HepG2 (cell line): ENCODE data around the gene CNBD2. TPM values are rescaled to one million over a fixed set of nuclear protein-coding genes. Genes with fewer than 3 reads are reported as not detected.

Source experiments
- CEBPB ChIP-seq: IDR thresholded peaks from 2 replicates; pipeline ENCODE4 v1.6.1; 2011; ENCODE audit warnings: low read depth, low read length, improper control_type of control experiment, borderline replicate concordance
- ELF4 ChIP-seq: sonication (generic); formaldehyde crosslinking; IDR thresholded peaks from 2 replicates; pipeline ENCODE4 v1.5.0; 2020; ENCODE audit warnings: missing genetic modification reagents, mild to moderate bottlenecking, moderate library complexity, borderline replicate concordance
- HOXD1 ChIP-seq: sonication (generic); formaldehyde crosslinking; IDR thresholded peaks from 2 replicates; pipeline ENCODE4 v1.5.0; 2020; ENCODE audit warnings: missing genetic modification reagents
- IRX3 ChIP-seq: sonication (generic); formaldehyde crosslinking; IDR thresholded peaks from 2 replicates; pipeline ENCODE4 v1.8.1; 2023; ENCODE audit warnings: mild to moderate bottlenecking, low read depth, missing genetic modification reagents, borderline replicate concordance
- JARID2 ChIP-seq: sonication (generic); formaldehyde crosslinking; IDR thresholded peaks from 2 replicates; pipeline ENCODE4 v1.8.1; 2023; ENCODE audit warnings: missing genetic modification reagents, inconsistent platforms; ENCODE audit not compliant: insufficient replicate concordance
- KDM1A ChIP-seq: IDR thresholded peaks from 2 replicates; pipeline ENCODE4 v1.6.1; 2016; ENCODE audit warnings: missing compliant biosample characterization
- NFE2L1 ChIP-seq: sonication (generic); formaldehyde crosslinking; IDR thresholded peaks from 2 replicates; pipeline ENCODE4 v1.4.0; 2020; ENCODE audit warnings: missing genetic modification reagents, mild to moderate bottlenecking, borderline replicate concordance
- NFIC ChIP-seq: IDR thresholded peaks from 2 replicates; pipeline ENCODE4 v1.6.1; 2012; ENCODE audit warnings: mild to moderate bottlenecking, low read length, inconsistent platforms
- PAF1 ChIP-seq: IDR thresholded peaks from 2 replicates; pipeline ENCODE4 v1.6.1; 2016; ENCODE audit warnings: missing genetic modification reagents, missing compliant biosample characterization
- PAX8 ChIP-seq: sonication (generic); formaldehyde crosslinking; IDR thresholded peaks from 2 replicates; pipeline ENCODE4 v1.8.0; 2022; ENCODE audit warnings: mild to moderate bottlenecking, missing genetic modification reagents, borderline replicate concordance
- RAD51 ChIP-seq: fragments of 450-650 bp; IDR thresholded peaks from 2 replicates; pipeline ENCODE4 v1.6.1; 2016; ENCODE audit warnings: borderline replicate concordance
- ZNF136 ChIP-seq: sonication (generic); formaldehyde crosslinking; IDR thresholded peaks from 2 replicates; pipeline ENCODE4 v1.8.1; 2022; ENCODE audit warnings: low read depth, mild to moderate bottlenecking, moderate library complexity, missing genetic modification reagents
- ZNF253 ChIP-seq: sonication (generic); formaldehyde crosslinking; IDR thresholded peaks from 2 replicates; pipeline ENCODE4 v1.8.0; 2022; ENCODE audit warnings: mild to moderate bottlenecking, missing genetic modification reagents, borderline replicate concordance
- ZNF572 ChIP-seq: sonication (generic); formaldehyde crosslinking; IDR thresholded peaks from 2 replicates; pipeline ENCODE4 v1.5.1; 2020; ENCODE audit warnings: mild to moderate bottlenecking, missing genetic modification reagents
- polyA plus RNA-seq, 8 experiments: library from polyadenylated mRNA; depleted of rRNA in 3 of 8; stranded (reverse) in 7 of 8; unstranded in 1 of 8; fragments of >200 nt; fragmentation: Illumina TruSeq in 4 of 8; extraction: Trizol in 4 of 8; gene quantifications; 2 replicates each; pipeline versions ENCODE4 v1.2.1 to v1.2.3, GENCODE V29; 2011 to 2016; ENCODE audit warnings: low read depth in 4 of 8, missing spikeins in 1 of 8, mixed read lengths in 1 of 8; ENCODE audit not compliant: insufficient read depth in 1 of 8
- total RNA-seq, 5 experiments: library from RNA; depleted of rRNA; stranded (reverse); fragments of >200 nt; fragmentation: Illumina TruSeq; extraction: Trizol; gene quantifications; 2 replicates each; pipeline ENCODE4 v1.2.3, GENCODE V29; 2016; ENCODE audit warnings: low read depth in 1 of 5
- TF ChIP-seq, protein P1 (sequence below): sonication (generic); formaldehyde crosslinking; IDR thresholded peaks from 2 replicates; pipeline ENCODE4 v1.5.0; 2020; ENCODE audit warnings: mild to moderate bottlenecking, missing genetic modification reagents
- TF ChIP-seq, protein P2 (sequence below): sonication (generic); formaldehyde crosslinking; IDR thresholded peaks from 2 replicates; pipeline ENCODE4 v1.5.0; 2020; ENCODE audit warnings: mild to moderate bottlenecking, missing genetic modification reagents, borderline replicate concordance
- TF ChIP-seq, protein P3 (sequence below): sonication (generic); formaldehyde crosslinking; IDR thresholded peaks from 2 replicates; pipeline ENCODE4 v1.4.0; 2020; ENCODE audit warnings: mild to moderate bottlenecking, missing genetic modification reagents
- TF ChIP-seq, protein P4 (sequence below): sonication (generic); formaldehyde crosslinking; IDR thresholded peaks from 2 replicates; pipeline ENCODE4 v1.4.0; 2020; ENCODE audit warnings: low read depth, mild to moderate bottlenecking, missing genetic modification reagents
- TF ChIP-seq, protein P5 (sequence below): sonication (generic); formaldehyde crosslinking; IDR thresholded peaks from 2 replicates; pipeline ENCODE4 v1.5.0; 2020; ENCODE audit warnings: missing genetic modification reagents

Gene CNBD2
- total and polyA plus RNA-seq, 2 of the 13 experiments (the other 11 are each of a cell fraction or from before 2014, with no cell fraction given): 12.4 to 22.8 TPM

DNA sequence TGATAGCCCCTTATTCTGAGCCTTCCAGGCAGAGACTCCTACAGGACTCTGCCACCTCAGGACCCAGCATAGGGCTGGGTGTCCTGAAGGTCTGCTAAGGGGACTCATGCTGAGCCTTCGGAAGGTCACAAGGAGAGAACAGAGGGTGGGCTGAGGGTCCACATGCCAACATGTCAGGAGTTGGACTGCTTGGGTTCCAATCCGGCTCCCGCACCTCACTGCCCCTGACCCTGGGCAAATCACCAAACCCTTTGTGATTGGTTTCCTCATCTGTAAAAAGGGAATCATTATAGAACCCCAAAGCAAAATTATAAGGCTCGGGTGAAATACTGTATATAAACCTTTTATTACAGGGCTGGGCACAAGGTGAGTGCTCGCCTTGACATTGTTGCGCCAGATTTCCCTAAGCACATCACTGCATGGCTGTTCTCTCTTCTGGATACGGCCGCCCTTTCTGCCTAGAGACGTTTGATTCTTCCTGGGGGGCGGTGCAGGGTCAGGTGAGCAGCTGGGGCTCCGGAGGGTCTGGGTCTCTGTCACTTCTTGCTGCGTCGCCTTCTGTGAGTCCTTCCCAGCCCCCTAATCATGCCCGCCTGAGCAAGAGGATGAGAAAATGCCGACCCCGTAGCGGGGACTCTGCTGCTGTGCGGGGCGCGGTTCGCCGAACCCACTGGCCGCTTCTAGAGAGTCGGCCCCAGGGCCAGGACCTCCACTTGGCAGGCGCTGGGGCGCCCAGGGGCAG lies 95.7 kb downstream of the CNBD2 start (continued):
- TF ChIP-seq, protein P1, sequence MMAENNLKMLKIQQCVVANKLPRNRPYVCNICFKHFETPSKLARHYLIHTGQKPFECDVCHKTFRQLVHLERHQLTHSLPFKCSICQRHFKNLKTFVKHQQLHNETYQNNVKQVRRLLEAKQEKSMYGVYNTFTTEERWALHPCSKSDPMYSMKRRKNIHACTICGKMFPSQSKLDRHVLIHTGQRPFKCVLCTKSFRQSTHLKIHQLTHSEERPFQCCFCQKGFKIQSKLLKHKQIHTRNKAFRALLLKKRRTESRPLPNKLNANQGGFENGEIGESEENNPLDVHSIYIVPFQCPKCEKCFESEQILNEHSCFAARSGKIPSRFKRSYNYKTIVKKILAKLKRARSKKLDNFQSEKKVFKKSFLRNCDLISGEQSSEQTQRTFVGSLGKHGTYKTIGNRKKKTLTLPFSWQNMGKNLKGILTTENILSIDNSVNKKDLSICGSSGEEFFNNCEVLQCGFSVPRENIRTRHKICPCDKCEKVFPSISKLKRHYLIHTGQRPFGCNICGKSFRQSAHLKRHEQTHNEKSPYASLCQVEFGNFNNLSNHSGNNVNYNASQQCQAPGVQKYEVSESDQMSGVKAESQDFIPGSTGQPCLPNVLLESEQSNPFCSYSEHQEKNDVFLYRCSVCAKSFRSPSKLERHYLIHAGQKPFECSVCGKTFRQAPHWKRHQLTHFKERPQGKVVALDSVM (CRISPR knock-in tag): no peak
- TF ChIP-seq RAD51 (no peak), NFE2L1 (CRISPR knock-in tag) (no peak), KDM1A (no peak), IRX3 (CRISPR knock-in tag) (no peak), ELF4 (CRISPR knock-in tag) (no peak), NFIC (no peak), HOXD1 (CRISPR knock-in tag) (0 out of 2 replicates have a peak, but pooled peaks have one; percentile 16), CEBPB (peak; percentile 7; the same call in 1 of the 2 replicates), JARID2 (no peak), PAX8 (CRISPR knock-in tag) (0 out of 2 replicates have a peak, but pooled peaks have one; percentile 36), ZNF572 (CRISPR knock-in tag) (0 out of 2 replicates have a peak, but pooled peaks have one; percentile 18), PAF1 (CRISPR knock-in tag) (no peak), ZNF136 (CRISPR knock-in tag) (0 out of 2 replicates have a peak, but pooled peaks have one; percentile 26), ZNF253 (CRISPR knock-in tag) (0 out of 2 replicates have a peak, but pooled peaks have one; percentile 22)
- TF ChIP-seq, protein P2, sequence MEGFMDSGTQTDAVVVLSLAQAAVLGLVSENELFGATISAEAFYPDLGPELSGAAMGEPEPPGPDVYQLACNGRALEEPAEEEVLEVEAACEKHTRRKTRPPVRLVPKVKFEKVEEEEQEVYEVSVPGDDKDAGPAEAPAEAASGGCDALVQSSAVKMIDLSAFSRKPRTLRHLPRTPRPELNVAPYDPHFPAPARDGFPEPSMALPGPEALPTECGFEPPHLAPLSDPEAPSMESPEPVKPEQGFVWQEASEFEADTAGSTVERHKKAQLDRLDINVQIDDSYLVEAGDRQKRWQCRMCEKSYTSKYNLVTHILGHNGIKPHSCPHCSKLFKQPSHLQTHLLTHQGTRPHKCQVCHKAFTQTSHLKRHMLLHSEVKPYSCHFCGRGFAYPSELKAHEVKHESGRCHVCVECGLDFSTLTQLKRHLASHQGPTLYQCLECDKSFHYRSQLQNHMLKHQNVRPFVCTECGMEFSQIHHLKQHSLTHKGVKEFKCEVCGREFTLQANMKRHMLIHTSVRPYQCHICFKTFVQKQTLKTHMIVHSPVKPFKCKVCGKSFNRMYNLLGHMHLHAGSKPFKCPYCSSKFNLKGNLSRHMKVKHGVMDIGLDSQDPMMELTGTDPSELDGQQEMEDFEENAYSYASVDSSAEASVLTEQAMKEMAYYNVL (CRISPR knock-in tag): no peak
- TF ChIP-seq, protein P3, sequence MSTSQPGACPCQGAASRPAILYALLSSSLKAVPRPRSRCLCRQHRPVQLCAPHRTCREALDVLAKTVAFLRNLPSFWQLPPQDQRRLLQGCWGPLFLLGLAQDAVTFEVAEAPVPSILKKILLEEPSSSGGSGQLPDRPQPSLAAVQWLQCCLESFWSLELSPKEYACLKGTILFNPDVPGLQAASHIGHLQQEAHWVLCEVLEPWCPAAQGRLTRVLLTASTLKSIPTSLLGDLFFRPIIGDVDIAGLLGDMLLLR (CRISPR knock-in tag): peak; percentile 62; the same call in 1 of the 2 replicates
- TF ChIP-seq, protein P4, sequence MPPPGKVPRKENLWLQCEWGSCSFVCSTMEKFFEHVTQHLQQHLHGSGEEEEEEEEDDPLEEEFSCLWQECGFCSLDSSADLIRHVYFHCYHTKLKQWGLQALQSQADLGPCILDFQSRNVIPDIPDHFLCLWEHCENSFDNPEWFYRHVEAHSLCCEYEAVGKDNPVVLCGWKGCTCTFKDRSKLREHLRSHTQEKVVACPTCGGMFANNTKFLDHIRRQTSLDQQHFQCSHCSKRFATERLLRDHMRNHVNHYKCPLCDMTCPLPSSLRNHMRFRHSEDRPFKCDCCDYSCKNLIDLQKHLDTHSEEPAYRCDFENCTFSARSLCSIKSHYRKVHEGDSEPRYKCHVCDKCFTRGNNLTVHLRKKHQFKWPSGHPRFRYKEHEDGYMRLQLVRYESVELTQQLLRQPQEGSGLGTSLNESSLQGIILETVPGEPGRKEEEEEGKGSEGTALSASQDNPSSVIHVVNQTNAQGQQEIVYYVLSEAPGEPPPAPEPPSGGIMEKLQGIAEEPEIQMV (CRISPR knock-in tag): 0 out of 2 replicates have a peak, but pooled peaks have one; percentile 59
- TF ChIP-seq, protein P5, sequence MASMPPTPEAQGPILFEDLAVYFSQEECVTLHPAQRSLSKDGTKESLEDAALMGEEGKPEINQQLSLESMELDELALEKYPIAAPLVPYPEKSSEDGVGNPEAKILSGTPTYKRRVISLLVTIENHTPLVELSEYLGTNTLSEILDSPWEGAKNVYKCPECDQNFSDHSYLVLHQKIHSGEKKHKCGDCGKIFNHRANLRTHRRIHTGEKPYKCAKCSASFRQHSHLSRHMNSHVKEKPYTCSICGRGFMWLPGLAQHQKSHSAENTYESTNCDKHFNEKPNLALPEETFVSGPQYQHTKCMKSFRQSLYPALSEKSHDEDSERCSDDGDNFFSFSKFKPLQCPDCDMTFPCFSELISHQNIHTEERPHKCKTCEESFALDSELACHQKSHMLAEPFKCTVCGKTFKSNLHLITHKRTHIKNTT: no peak
